ENCODE measurements around the gene PGAM5. TPM values are rescaled to one million over a fixed set of nuclear protein-coding genes. Genes with fewer than 3 reads are reported as not detected.

Gene PGAM5
- polyA plus RNA-seq, 2 of the 4 experiments (the other 2 are of a cell fraction): 29.3 to 51.3 TPM

GRCh38 chr12:132727091-132727794 lies 16.6 kb downstream of the PGAM5 start:
- ATAC-seq (peak in 1 of 2 experiments; percentile 6; a peak in 2 of 6 replicates), FAIRE-seq (no peak), DNase-seq (ENCODE audit: low read depth in 1 of 2, low spot score in 1 of 2) (no peak)
- WGBS (ENCODE audit: missing lambda C conversion rate): 94% methylated on average over 37 of the region's 37 CpGs
- TF ChIP-seq CHD2 (IDR thresholded peaks at IDR 0.05; ENCODE audit: low read length, partially characterized antibody) (no peak), BHLHE40 (IDR thresholded peaks at IDR 0.05; ENCODE audit: low read depth, low read length) (no peak), MYC (IDR thresholded peaks at IDR 0.05; ENCODE audit: borderline replicate concordance, low read length) (no peak), KDM1A (IDR thresholded peaks at IDR 0.05; ENCODE audit: low read depth) (no peak), RARB (CRISPR knock-in tag; IDR thresholded peaks at IDR 0.05) (no peak), POLR2AphosphoS2 (conservative IDR thresholded peaks at IDR 0.05; ENCODE audit: low read length) (no peak), RFX5 (IDR thresholded peaks at IDR 0.05) (no peak), MAZ (IDR thresholded peaks at IDR 0.05; ENCODE audit: borderline replicate concordance, low read depth, low read length) (no peak)
- TF ChIP-seq, protein P1, sequence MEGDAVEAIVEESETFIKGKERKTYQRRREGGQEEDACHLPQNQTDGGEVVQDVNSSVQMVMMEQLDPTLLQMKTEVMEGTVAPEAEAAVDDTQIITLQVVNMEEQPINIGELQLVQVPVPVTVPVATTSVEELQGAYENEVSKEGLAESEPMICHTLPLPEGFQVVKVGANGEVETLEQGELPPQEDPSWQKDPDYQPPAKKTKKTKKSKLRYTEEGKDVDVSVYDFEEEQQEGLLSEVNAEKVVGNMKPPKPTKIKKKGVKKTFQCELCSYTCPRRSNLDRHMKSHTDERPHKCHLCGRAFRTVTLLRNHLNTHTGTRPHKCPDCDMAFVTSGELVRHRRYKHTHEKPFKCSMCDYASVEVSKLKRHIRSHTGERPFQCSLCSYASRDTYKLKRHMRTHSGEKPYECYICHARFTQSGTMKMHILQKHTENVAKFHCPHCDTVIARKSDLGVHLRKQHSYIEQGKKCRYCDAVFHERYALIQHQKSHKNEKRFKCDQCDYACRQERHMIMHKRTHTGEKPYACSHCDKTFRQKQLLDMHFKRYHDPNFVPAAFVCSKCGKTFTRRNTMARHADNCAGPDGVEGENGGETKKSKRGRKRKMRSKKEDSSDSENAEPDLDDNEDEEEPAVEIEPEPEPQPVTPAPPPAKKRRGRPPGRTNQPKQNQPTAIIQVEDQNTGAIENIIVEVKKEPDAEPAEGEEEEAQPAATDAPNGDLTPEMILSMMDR (IDR thresholded peaks at IDR 0.05): no peak
- TF ChIP-seq, protein P2, sequence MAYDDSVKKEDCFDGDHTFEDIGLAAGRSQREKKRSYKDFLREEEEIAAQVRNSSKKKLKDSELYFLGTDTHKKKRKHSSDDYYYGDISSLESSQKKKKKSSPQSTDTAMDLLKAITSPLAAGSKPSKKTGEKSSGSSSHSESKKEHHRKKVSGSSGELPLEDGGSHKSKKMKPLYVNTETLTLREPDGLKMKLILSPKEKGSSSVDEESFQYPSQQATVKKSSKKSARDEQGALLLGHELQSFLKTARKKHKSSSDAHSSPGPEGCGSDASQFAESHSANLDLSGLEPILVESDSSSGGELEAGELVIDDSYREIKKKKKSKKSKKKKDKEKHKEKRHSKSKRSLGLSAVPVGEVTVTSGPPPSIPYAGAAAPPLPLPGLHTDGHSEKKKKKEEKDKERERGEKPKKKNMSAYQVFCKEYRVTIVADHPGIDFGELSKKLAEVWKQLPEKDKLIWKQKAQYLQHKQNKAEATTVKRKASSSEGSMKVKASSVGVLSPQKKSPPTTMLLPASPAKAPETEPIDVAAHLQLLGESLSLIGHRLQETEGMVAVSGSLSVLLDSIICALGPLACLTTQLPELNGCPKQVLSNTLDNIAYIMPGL (CRISPR knock-in tag; IDR thresholded peaks at IDR 0.05; ENCODE audit: borderline replicate concordance): no peak
- H3K4me1 ChIP-seq: no peaks in the 10 kb centered on the region
- H3K4me3 ChIP-seq: no peak overlapping the region
- no peak overlapping the region for H3K4me2 ChIP-seq
- POLR2A ChIA-PET: no interaction called here
- no peak overlapping the region for H3K27ac ChIP-seq
- CTCF ChIA-PET: interaction anchor here (1.5 kb wide), 1 partner anchor 29 kb away, joined by 4 read pairs; no protein-coding TSS in a partner anchor
- no peaks in the 10 kb centered on the region for H3K9me3 ChIP-seq

DNA sequence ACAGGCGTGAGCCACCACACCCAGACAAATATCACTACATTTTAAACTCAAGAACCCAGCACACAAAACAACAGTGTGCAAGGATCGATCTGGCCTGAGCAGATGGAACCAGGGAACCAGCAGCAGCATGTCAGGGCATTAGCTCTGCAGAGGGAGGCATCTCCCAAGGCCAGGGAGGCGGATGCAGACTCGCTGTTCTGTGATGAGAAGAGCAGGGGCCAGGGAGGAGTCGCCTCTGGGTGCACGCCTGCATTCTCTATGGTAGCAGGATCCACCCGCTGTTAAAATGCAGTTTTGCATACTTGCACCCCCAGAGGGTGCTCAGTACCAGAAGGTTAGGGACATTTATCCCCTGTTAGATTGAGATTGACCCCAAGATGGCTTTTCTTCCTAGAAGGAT lies 17.9 kb downstream of the PGAM5 start:
- TF ChIP-seq ZFP36 (IDR thresholded peaks at IDR 0.05; ENCODE audit: borderline replicate concordance, partially characterized antibody): no peak
- TF ChIP-seq, protein P3, sequence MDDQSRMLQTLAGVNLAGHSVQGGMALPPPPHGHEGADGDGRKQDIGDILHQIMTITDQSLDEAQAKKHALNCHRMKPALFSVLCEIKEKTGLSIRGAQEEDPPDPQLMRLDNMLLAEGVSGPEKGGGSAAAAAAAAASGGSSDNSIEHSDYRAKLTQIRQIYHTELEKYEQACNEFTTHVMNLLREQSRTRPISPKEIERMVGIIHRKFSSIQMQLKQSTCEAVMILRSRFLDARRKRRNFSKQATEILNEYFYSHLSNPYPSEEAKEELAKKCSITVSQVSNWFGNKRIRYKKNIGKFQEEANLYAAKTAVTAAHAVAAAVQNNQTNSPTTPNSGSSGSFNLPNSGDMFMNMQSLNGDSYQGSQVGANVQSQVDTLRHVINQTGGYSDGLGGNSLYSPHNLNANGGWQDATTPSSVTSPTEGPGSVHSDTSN (IDR thresholded peaks at IDR 0.05): no peak
- no peak for TF ChIP-seq HOXB13 (CRISPR knock-in tag; IDR thresholded peaks at IDR 0.05; ENCODE audit: low read depth)
- TF ChIP-seq HDAC2 (IDR thresholded peaks at IDR 0.05): no peak
- no peak for TF ChIP-seq EP300 (IDR thresholded peaks at IDR 0.05)
- no peak for TF ChIP-seq MAFK (IDR thresholded peaks at IDR 0.05; ENCODE audit: partially characterized antibody)
- TF ChIP-seq, protein P4, sequence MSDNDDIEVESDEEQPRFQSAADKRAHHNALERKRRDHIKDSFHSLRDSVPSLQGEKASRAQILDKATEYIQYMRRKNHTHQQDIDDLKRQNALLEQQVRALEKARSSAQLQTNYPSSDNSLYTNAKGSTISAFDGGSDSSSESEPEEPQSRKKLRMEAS (IDR thresholded peaks at IDR 0.05): no peak
- TF ChIP-seq SMC3 (IDR thresholded peaks at IDR 0.05): no peak
- no peak for TF ChIP-seq ZSCAN20 (CRISPR knock-in tag; IDR thresholded peaks at IDR 0.05)
- no peak for TF ChIP-seq KDM1A (IDR thresholded peaks at IDR 0.05; ENCODE audit: low read depth)
- no peak for TF ChIP-seq ZNF302 (CRISPR knock-in tag; IDR thresholded peaks at IDR 0.05)
- TF ChIP-seq TP53 (CRISPR knock-in tag; IDR thresholded peaks at IDR 0.05): no peak
- no peak for TF ChIP-seq BHLHE40 (IDR thresholded peaks at IDR 0.05; ENCODE audit: low read depth, low read length)
- TF ChIP-seq EHF (CRISPR knock-in tag; IDR thresholded peaks at IDR 0.05): no peak
- TF ChIP-seq EHMT2 (IDR thresholded peaks at IDR 0.05; ENCODE audit: low read depth): no peak
- TF ChIP-seq CHD2 (IDR thresholded peaks at IDR 0.05; ENCODE audit: low read length, partially characterized antibody): no peak
- no peak for TF ChIP-seq NPAS2 (CRISPR knock-in tag; IDR thresholded peaks at IDR 0.05; ENCODE audit: borderline replicate concordance)
- no peak for TF ChIP-seq SREBF2 (IDR thresholded peaks at IDR 0.05)
- H3K4me3 ChIP-seq: no peak overlapping the region

More for the DNA sequence above, 17.9 kb downstream of the PGAM5 start:
- ChIA-PET CTCF (interaction anchor here (0.9 to 1.5 kb wide), 2 partner anchors 28 to 141 kb away, joined by 3 to 4 read pairs; no protein-coding TSS in a partner anchor), POLR2A (no interaction called here)
- H3K9me3 ChIP-seq: no peaks in the 10 kb centered on the region
- no peak for DNase-seq (ENCODE audit: low read depth in 1 of 2, low spot score in 1 of 2)
- WGBS (ENCODE audit: missing lambda C conversion rate): 91% methylated on average over 7 of the region's 7 CpGs
- H3K4me2 ChIP-seq: no peak overlapping the region
- FAIRE-seq: no peak
- no peaks in the 10 kb centered on the region for H3K4me1 ChIP-seq
- no peak for ATAC-seq
- no peak overlapping the region for H3K27ac ChIP-seq
